Right lobe of liver (tissue), 4 donors: ENCODE data around the gene SERP2.

Experiments
- CTCF ChIP-seq, 4 donors: fragments of 200-600 bp in 3 of 4; fragments of 450-650 bp in 1 of 4; IDR thresholded peaks; one replicate each; pipeline versions ENCODE4 v1.5.1 to v1.8.0; 2016 to 2022; ENCODE audit warnings: antibody characterized with exemption in 4 of 4, mild to moderate bottlenecking in 2 of 4
- POLR2A ChIP-seq: fragments of 450-650 bp; IDR thresholded peaks from one replicate; pipeline ENCODE4 v1.6.1; 2017; ENCODE audit warnings: antibody characterized with exemption, mild to moderate bottlenecking
- donor health status: DM: no; HTN: no; CAD: no.
- donor health status: DM: no; HTN: no; CAD: no.
- donor health status: DM: no; HTN: yes; CAD: no.

GRCh38 chr13:44397766-44398223, 24.2 kb downstream of the SERP2 start:
- TF ChIP-seq CTCF (IDR thresholded peaks at IDR 0.05) (no peak), POLR2A (no peak)
